Upper lobe of left lung (tissue), 4 donors: ENCODE results near the gene CLUH.

Experiments
- EP300 ChIP-seq, 4 donors: sonication (generic); formaldehyde crosslinking; IDR thresholded peaks; one replicate each; pipeline ENCODE4 v1.5.1; 2017; ENCODE audit warnings: antibody characterized with exemption in 4 of 4, control low read depth in 2 of 4
- POLR2AphosphoS5 ChIP-seq, 2 donors: sonication (generic); formaldehyde crosslinking; IDR thresholded peaks; one replicate each; pipeline ENCODE4 v1.5.1; 2017; ENCODE audit warnings: antibody characterized with exemption in 2 of 2
- TF ChIP-seq, protein P1 (sequence below), 6 experiments: fragments of 450-650 bp in 4 of 6; fragments of 200-600 bp in 2 of 6; sonication (generic) in 2 of 6; IDR thresholded peaks; one replicate each; pipeline ENCODE4 v1.5.1; 2016 to 2019; ENCODE audit warnings: antibody characterized with exemption in 6 of 6

- TF ChIP-seq POLR2AphosphoS5 (IDR thresholded peaks at IDR 0.05): no peak
- TF ChIP-seq EP300 (IDR thresholded peaks at IDR 0.05): no peak
- TF ChIP-seq, protein P1, sequence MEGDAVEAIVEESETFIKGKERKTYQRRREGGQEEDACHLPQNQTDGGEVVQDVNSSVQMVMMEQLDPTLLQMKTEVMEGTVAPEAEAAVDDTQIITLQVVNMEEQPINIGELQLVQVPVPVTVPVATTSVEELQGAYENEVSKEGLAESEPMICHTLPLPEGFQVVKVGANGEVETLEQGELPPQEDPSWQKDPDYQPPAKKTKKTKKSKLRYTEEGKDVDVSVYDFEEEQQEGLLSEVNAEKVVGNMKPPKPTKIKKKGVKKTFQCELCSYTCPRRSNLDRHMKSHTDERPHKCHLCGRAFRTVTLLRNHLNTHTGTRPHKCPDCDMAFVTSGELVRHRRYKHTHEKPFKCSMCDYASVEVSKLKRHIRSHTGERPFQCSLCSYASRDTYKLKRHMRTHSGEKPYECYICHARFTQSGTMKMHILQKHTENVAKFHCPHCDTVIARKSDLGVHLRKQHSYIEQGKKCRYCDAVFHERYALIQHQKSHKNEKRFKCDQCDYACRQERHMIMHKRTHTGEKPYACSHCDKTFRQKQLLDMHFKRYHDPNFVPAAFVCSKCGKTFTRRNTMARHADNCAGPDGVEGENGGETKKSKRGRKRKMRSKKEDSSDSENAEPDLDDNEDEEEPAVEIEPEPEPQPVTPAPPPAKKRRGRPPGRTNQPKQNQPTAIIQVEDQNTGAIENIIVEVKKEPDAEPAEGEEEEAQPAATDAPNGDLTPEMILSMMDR (IDR thresholded peaks at IDR 0.05): no peak
Measured at GRCh38 chr17:2713881-2714280, 2.3 kb upstream of the CLUH start.
